Spleen (tissue), 11 donors: ENCODE results near the gene NRN1L. TPM values are rescaled to one million over a fixed set of nuclear protein-coding genes. Genes with fewer than 3 reads are reported as not detected.

Experiments used
- DNase-seq: peaks from one replicate; pipeline ENCODE4 v3.0.0-alpha.2; 2020
- H3K27ac ChIP-seq, 8 donors: fragments of 200-600 bp; sonication (generic) in 7 of 8; 1 replicate in 4 of 8; 2 replicates in 4 of 8; pipeline versions ENCODE4 v1.5.0 to v1.8.0; 2016 to 2021; ENCODE audit warnings: inconsistent platforms in 4 of 8, mild to moderate bottlenecking in 4 of 8, moderate library complexity in 1 of 8
- H3K27me3 ChIP-seq, 7 donors: fragments of 200-600 bp; sonication (generic) in 6 of 7; replicated peaks in 1 of 7; 1 replicate in 4 of 7; 2 replicates in 3 of 7; pipeline versions ENCODE4 v1.5.0 to v1.8.0; 2016 to 2021; ENCODE audit warnings: inconsistent platforms in 3 of 7, mild to moderate bottlenecking in 1 of 7
- H3K36me3 ChIP-seq, 6 donors: fragments of 200-600 bp; sonication (generic) in 5 of 6; 1 replicate in 4 of 6; 2 replicates in 2 of 6; pipeline versions ENCODE4 v1.5.0 to v1.8.0; 2016 to 2021; ENCODE audit warnings: inconsistent platforms in 2 of 6
- H3K4me1 ChIP-seq, 6 donors: fragments of 200-600 bp; sonication (generic) in 5 of 6; 1 replicate in 3 of 6; 2 replicates in 3 of 6; pipeline versions ENCODE4 v1.5.0 to v1.8.0; 2016 to 2021; ENCODE audit warnings: inconsistent platforms in 3 of 6
- H3K4me3 ChIP-seq, 8 donors: fragments of 200-600 bp; sonication (generic) in 7 of 8; 1 replicate in 4 of 8; 2 replicates in 4 of 8; pipeline versions ENCODE4 v1.5.0 to v1.8.0; 2016 to 2021; ENCODE audit warnings: inconsistent platforms in 4 of 8, mild to moderate bottlenecking in 4 of 8, moderate library complexity in 2 of 8
- H3K9me3 ChIP-seq, 8 donors: fragments of 200-600 bp; sonication (generic) in 7 of 8; 1 replicate in 4 of 8; 2 replicates in 4 of 8; pipeline versions ENCODE4 v1.5.0 to v1.8.0; 2016 to 2021; ENCODE audit warnings: inconsistent platforms in 4 of 8
- POLR2A ChIP-seq, 3 donors: fragments of 450-650 bp; IDR thresholded peaks; one replicate each; pipeline ENCODE4 v1.5.1; 2017; ENCODE audit warnings: antibody characterized with exemption in 3 of 3, mild to moderate bottlenecking in 1 of 3
- POLR2AphosphoS5 ChIP-seq, 3 donors: sonication (generic); formaldehyde crosslinking; IDR thresholded peaks; one replicate each; pipeline ENCODE4 v1.5.1; 2017; ENCODE audit warnings: antibody characterized with exemption in 3 of 3
- WGBS, 5 donors: extraction: QIAGEN DNeasy Blood & Tissue Kit in 3 of 5; methylation state at CpG; one replicate each; pipeline versions ENCODE4 v1.1.5 to v1.1.7; 2013 to 2018; 5-methylcytosine and 5-hydroxymethylcytosine counted together
- intact Hi-C: fragments of 100-400 bp; cut with DNase I; formaldehyde crosslinking; loops from one replicate; pipeline ENCODE4 v1.15.0; 2023; ENCODE audit warnings: low total_unique reads
- polyA plus RNA-seq, 3 donors: library from polyadenylated mRNA; stranded (reverse); fragments of 200-250 nt; gene quantifications; one replicate each; pipeline ENCODE4 v1.2.1, GENCODE V29; 2013
- total RNA-seq, 7 donors: library from RNA; depleted of rRNA in 3 of 7; stranded (reverse); fragments of >200 nt in 3 of 7; fragmentation: NEBNext Ultra II Directional in 4 of 7; extraction: Animal tissue kit (Norgen Biotek cat#: 25700) in 4 of 7; gene quantifications; one replicate each; pipeline versions ENCODE4 v1.1.0 to v1.2.1, GENCODE V29; 2016 to 2021
- TF ChIP-seq, protein P1 (sequence below), 11 experiments: fragments of 200-600 bp in 7 of 11; fragments of 450-650 bp in 4 of 11; sonication (generic) in 4 of 11; IDR thresholded peaks in 8 of 11; conservative IDR thresholded peaks in 3 of 11; 1 replicate in 7 of 11; 2 replicates in 4 of 11; pipeline versions ENCODE4 v1.4.0 to v1.8.0; 2016 to 2021; ENCODE audit warnings: antibody characterized with exemption in 11 of 11, inconsistent platforms in 4 of 11, mild to moderate bottlenecking in 1 of 11
- donor health status: healthy with polysubstance abuse.
- donor health status: DM: no; HTN: no; CAD: no; lungs with moderate emphysema.
- donor health status: DM: no; HTN: no; CAD: no.
- donor health status: Bipolar disorder and iron deficiency.
- donor health status: healthy.
- donor health status: DM: no; HTN: no; CAD: no.
- donor health status: DM: yes; HTN: yes; CAD: no.

Gene NRN1L
- total and polyA plus RNA-seq, 10 donors, result 0.60 to 6.2 (median 3.0) TPM; not detected in 2

DNA sequence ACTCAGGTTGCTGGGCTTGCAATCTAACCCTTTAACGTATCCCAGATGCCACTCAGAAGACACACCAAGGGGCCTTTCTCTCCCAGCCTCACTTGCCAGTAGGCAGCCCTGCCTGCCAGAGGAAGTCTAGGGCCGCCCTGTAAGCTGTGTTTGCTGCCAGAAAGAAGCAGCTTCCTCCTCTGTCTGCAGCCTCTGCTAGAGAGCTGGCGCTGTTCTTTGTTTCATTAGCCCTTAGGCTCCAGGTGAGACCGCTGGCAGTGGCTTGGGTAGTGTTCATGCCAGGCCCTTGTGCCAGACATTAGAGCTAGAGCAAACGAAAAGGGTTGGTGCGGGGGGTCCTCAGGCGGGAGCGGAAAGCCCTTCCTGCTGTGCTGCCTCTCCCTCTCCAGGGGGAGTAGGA lies 38.1 kb downstream of the NRN1L start:
- DNase-seq, result no peak
- no peaks in the 10 kb centered on the region for H3K9me3 ChIP-seq

DNA sequence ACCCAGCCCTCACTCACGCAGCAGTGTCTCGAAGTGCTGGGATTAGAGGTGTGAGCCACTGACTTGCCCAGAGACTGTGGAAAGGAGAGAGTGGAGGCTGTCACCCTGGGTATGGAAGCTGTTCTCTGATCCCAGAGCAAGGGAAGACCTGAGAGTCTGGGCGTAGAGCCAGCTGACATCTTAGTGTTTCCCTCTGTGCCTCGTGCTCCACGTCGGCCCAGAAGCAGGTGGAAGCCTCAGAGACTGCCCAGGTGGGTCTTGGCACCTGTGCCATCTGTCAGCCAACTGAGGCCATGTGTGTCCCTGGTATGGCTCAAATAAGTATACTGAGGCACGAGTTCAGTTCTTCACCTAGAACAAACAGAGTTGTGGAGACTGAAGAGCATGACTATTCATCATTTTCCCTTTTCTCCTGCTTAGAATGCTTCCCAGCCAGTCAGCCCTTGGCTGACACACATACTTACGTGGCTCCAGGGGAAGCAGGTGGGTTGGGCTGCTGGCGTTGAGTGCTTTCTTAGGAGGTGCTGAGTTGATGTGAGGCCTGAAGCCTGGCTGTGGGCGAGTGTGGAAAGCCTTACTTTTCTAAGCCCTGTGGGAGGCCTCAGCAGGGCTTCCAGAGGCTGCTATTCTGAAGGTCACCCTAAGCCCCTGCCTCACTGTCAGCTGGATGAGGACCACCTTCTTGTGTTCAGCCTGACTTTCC lies 38.9 kb downstream of the NRN1L start:
- WGBS, 5 donors, result 85 to 92% (median 90%) methylated on average over 9 to 10 of the region's 10 CpGs
- Histone ChIP-seq H3K36me3 (peaks cover 0 to 94% (median 15%) of the 10 kb centered on the region in 6 donors), H3K4me1 (peaks cover 8 to 54% (median 29%) of the 10 kb centered on the region in 6 donors), H3K9me3 (no peaks in the 10 kb centered on the region), H3K27ac (no peak overlapping the region), H3K4me3 (no peak overlapping the region), H3K27me3 (no peaks in the 10 kb centered on the region)
- TF ChIP-seq, protein P1, sequence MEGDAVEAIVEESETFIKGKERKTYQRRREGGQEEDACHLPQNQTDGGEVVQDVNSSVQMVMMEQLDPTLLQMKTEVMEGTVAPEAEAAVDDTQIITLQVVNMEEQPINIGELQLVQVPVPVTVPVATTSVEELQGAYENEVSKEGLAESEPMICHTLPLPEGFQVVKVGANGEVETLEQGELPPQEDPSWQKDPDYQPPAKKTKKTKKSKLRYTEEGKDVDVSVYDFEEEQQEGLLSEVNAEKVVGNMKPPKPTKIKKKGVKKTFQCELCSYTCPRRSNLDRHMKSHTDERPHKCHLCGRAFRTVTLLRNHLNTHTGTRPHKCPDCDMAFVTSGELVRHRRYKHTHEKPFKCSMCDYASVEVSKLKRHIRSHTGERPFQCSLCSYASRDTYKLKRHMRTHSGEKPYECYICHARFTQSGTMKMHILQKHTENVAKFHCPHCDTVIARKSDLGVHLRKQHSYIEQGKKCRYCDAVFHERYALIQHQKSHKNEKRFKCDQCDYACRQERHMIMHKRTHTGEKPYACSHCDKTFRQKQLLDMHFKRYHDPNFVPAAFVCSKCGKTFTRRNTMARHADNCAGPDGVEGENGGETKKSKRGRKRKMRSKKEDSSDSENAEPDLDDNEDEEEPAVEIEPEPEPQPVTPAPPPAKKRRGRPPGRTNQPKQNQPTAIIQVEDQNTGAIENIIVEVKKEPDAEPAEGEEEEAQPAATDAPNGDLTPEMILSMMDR (IDR thresholded peaks at IDR 0.05 in 8 of 11, conservative IDR thresholded peaks at IDR 0.05 in 3 of 11), result no peak
- TF ChIP-seq POLR2A (IDR thresholded peaks at IDR 0.05), result no peak
- no peak for TF ChIP-seq POLR2AphosphoS5 (IDR thresholded peaks at IDR 0.05)
- no peak for DNase-seq
- intact Hi-C loops, result loop anchor here (10.0 kb wide), 1 partner anchor 249 kb away; no protein-coding TSS in a partner anchor

More for the DNA sequence above, 38.1 kb downstream of the NRN1L start:
- intact Hi-C loops, result loop anchor here (10.0 kb wide), 1 partner anchor 248 kb away; no protein-coding TSS in a partner anchor
- H3K4me3 ChIP-seq, result no peak overlapping the region
- TF ChIP-seq, protein P1 (IDR thresholded peaks at IDR 0.05 in 8 of 11, conservative IDR thresholded peaks at IDR 0.05 in 3 of 11), result no peak
- TF ChIP-seq POLR2A (IDR thresholded peaks at IDR 0.05) (no peak), POLR2AphosphoS5 (IDR thresholded peaks at IDR 0.05) (no peak)
- H3K36me3 ChIP-seq, result peaks cover 0 to 94% (median 10%) of the 10 kb centered on the region in 6 donors
- no peaks in the 10 kb centered on the region for H3K27me3 ChIP-seq
- 78 to 91% (median 86%) methylated on average over 4 to 8 of the region's 8 CpGs for WGBS, 5 donors
- no peak overlapping the region for H3K27ac ChIP-seq
- H3K4me1 ChIP-seq, result peaks cover 5 to 47% (median 24%) of the 10 kb centered on the region in 6 donors

DNA sequence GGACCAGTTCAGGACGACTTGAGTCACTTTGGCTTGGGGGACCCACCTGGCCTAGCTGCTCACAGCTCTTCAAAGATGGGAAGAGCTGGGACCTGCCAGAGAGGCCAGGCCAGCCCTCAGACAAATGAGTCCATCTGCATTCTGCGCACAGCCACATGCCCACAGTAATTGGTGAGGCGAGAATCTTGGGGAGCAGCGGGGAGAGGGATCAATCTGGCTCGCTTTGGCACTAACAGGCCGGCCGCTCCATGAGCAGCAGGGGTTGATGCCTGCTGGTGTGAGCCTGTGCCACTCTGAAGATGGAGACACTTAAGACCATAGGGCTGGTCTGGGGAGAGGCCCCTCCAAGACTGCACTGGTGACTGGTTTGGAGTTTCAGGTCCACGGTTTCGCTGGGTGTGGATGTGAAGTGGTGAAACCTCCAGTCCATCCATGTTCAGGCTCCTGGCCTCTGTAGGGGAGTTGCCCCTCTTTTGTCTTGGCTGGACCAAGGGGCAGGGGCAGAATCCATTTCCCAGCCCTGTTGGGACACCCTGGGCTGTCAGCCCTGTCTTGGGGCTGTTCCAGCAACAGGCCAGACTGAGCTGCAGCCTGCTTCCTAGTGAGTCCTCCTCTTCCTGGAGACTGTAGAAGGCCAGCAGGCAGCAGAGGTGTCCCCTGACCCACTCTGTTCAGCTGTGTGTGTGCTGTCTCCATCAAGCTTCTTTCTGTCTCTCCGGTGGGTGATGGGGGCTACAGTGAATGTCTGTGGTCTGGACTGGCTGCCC lies 39.6 kb downstream of the NRN1L start:
- 87 to 98% (median 96%) methylated on average over 8 to 10 of the region's 10 CpGs for WGBS, 5 donors
- no peak overlapping the region for H3K4me3 ChIP-seq
- TF ChIP-seq POLR2AphosphoS5 (IDR thresholded peaks at IDR 0.05) (no peak), POLR2A (IDR thresholded peaks at IDR 0.05) (no peak)
- H3K36me3 ChIP-seq, result peaks cover 0 to 94% (median 20%) of the 10 kb centered on the region in 6 donors
- no peak for DNase-seq
- peaks cover 8 to 60% (median 28%) of the 10 kb centered on the region in 6 donors for H3K4me1 ChIP-seq
- no peak overlapping the region for H3K27ac ChIP-seq
- intact Hi-C loops, result loop anchor here (10.0 kb wide), 1 partner anchor 250 kb away; no protein-coding TSS in a partner anchor
- H3K27me3 ChIP-seq, result no peaks in the 10 kb centered on the region
- H3K9me3 ChIP-seq, result no peaks in the 10 kb centered on the region

DNA sequence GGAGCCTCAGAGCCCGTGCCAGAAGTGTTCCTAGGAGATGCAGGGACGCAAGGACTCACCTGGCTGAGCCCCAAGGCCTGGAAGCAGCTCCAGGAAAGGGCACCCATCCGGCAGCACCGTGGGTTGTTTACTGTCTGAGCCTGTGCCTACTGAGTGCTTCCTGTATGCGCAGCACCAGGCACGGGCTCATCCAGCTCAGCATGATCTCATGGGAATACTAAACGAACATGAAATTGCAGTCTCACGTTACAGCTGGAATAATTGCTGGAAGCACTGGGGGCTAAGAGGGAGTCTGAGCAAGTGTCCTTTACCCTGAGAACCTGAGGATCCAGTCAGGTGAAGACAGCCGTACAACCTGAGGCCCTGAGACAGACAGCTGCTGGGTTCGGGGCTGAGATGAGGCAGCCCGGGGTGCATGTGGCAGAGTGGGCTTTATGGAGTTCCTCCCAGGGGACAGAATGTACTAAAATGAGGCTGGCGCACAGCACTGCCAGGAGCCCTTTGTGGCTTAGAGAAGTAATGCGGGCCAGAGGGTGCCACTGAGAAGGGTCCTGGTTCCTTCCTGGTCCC lies 41.6 kb downstream of the NRN1L start:
- DNase-seq, result peak; percentile 77
- peak overlapping the region in 5 of 8 donors; percentile 32 to 72 (median 44) for H3K27ac ChIP-seq
- intact Hi-C loops, result loop anchor here (10.0 kb wide), 1 partner anchor 251 kb away; no protein-coding TSS in a partner anchor
- H3K4me1 ChIP-seq, result peaks cover 8 to 54% (median 26%) of the 10 kb centered on the region in 6 donors
- no peaks in the 10 kb centered on the region for H3K9me3 ChIP-seq
- peaks cover 0 to 96% (median 32%) of the 10 kb centered on the region in 6 donors for H3K36me3 ChIP-seq
- no peak overlapping the region for H3K4me3 ChIP-seq
- 46 to 67% (median 65%) methylated on average over 10 to 13 of the region's 13 CpGs for WGBS, 5 donors
- no peaks in the 10 kb centered on the region for H3K27me3 ChIP-seq
- TF ChIP-seq, protein P1 (IDR thresholded peaks at IDR 0.05 in 8 of 11, conservative IDR thresholded peaks at IDR 0.05 in 3 of 11), result no peak
- peak in 1 of 3 donors; percentile 42 for TF ChIP-seq POLR2AphosphoS5 (IDR thresholded peaks at IDR 0.05)
